HFFc6 (cell line): Measurements from ENCODE around the gene GALNT7. TPM values are rescaled to one million over a fixed set of nuclear protein-coding genes. Genes with fewer than 3 reads are reported as not detected.

Experiments used
- DNase-seq: peaks from one replicate; pipeline ENCODE4 v3.0.0-alpha.2; 2018
- H3K27ac Mint-ChIP-seq: 2 replicates; pipeline ENCODE4 v1.8.0; 2020; ENCODE audit warnings: mild to moderate bottlenecking, mixed read lengths
- H3K27me3 Mint-ChIP-seq: 2 replicates; pipeline ENCODE4 v1.8.0; 2021; ENCODE audit warnings: mild to moderate bottlenecking, moderate library complexity, mixed read lengths; ENCODE audit not compliant: insufficient read depth
- H3K36me3 Mint-ChIP-seq: 2 replicates; pipeline ENCODE4 v1.8.0; 2021; ENCODE audit warnings: low read depth, mixed read lengths
- H3K4me1 Mint-ChIP-seq: 2 replicates; pipeline ENCODE4 v1.8.0; 2020; ENCODE audit warnings: low read depth, mixed read lengths
- H3K4me3 Mint-ChIP-seq: 2 replicates; pipeline ENCODE4 v1.8.0; 2020; ENCODE audit warnings: mild to moderate bottlenecking, moderate library complexity, mixed read lengths
- H3K9me3 Mint-ChIP-seq: 2 replicates; pipeline ENCODE4 v1.8.0; 2020; ENCODE audit warnings: mild to moderate bottlenecking, mixed read lengths
- CTCF ChIP-seq: fragments of 200-600 bp; sonication (generic); IDR thresholded peaks from 2 replicates; pipeline ENCODE4 v1.5.0; 2021; ENCODE audit warnings: antibody characterized with exemption, mild to moderate bottlenecking
- total RNA-seq, 6 experiments: library from RNA; stranded (reverse); fragmentation: NEBNext Ultra II Directional; extraction: Animal tissue kit (Norgen Biotek cat#: 25700); gene quantifications; 2 replicates in 1 of 6; 3 replicates in 5 of 6; pipeline ENCODE4 v1.2.3, GENCODE V29; 2021

GALNT7 gene
- total RNA-seq, 6 experiments from 2014 or later: 10.9 to 24.3 (median 23.0) TPM

GRCh38 chr4:173138624-173139023 is 30.0 kb upstream of the GALNT7 start:
- TF ChIP-seq CTCF: no peak
- Mint-ChIP-seq H3K36me3 (no peaks in the 10 kb centered on the region), H3K27me3 (0 out of 2 replicates have a peak, but pooled peaks cover 1% of the 10 kb centered on the region), H3K27ac (no peak overlapping the region), H3K4me1 (no peaks in the 10 kb centered on the region), H3K9me3 (no peaks in the 10 kb centered on the region), H3K4me3 (no peak overlapping the region)
- no peak for DNase-seq

- no peaks in the 10 kb centered on the region for H3K36me3 Mint-ChIP-seq
- 0 out of 2 replicates have a peak, but pooled peaks cover 1% of the 10 kb centered on the region for H3K27me3 Mint-ChIP-seq
- H3K27ac Mint-ChIP-seq: no peak overlapping the region
- H3K4me3 Mint-ChIP-seq: no peak overlapping the region
- H3K4me1 Mint-ChIP-seq: no peaks in the 10 kb centered on the region
- DNase-seq: no peak
- no peaks in the 10 kb centered on the region for H3K9me3 Mint-ChIP-seq
- no peak for TF ChIP-seq CTCF
Observed at GRCh38 chr4:173139561-173139960, 29.1 kb upstream of the GALNT7 start.

- no peak overlapping the region for H3K4me3 Mint-ChIP-seq
- DNase-seq: no peak
- peaks cover 3% of the 10 kb centered on the region; the same call in 1 of the 2 replicates for H3K27me3 Mint-ChIP-seq
- H3K36me3 Mint-ChIP-seq: no peaks in the 10 kb centered on the region
- TF ChIP-seq CTCF: no peak
- H3K27ac Mint-ChIP-seq: no peak overlapping the region
- H3K9me3 Mint-ChIP-seq: no peaks in the 10 kb centered on the region
- H3K4me1 Mint-ChIP-seq: no peaks in the 10 kb centered on the region
Observed at GRCh38 chr4:173145131-173145530, 23.5 kb upstream of the GALNT7 start.

GRCh38 chr4:173146456-173146855 is 22.2 kb upstream of the GALNT7 start:
- H3K9me3 Mint-ChIP-seq: no peaks in the 10 kb centered on the region
- no peak overlapping the region for H3K27ac Mint-ChIP-seq

GRCh38 chr4:173151496-173151895 is 17.1 kb upstream of the GALNT7 start:
- Mint-ChIP-seq H3K36me3 (no peaks in the 10 kb centered on the region), H3K4me3 (no peak overlapping the region), H3K9me3 (no peaks in the 10 kb centered on the region), H3K27me3 (no peaks in the 10 kb centered on the region), H3K27ac (no peak overlapping the region), H3K4me1 (no peaks in the 10 kb centered on the region)
- no peak for DNase-seq
- no peak for TF ChIP-seq CTCF

More at GRCh38 chr4:173146456-173146855, 22.2 kb upstream of the GALNT7 start:
- no peaks in the 10 kb centered on the region for H3K4me1 Mint-ChIP-seq
- no peak for TF ChIP-seq CTCF
- H3K36me3 Mint-ChIP-seq: no peaks in the 10 kb centered on the region
- no peak overlapping the region for H3K4me3 Mint-ChIP-seq
- H3K27me3 Mint-ChIP-seq: peaks cover 2% of the 10 kb centered on the region; the same call in 1 of the 2 replicates
- no peak for DNase-seq

- Mint-ChIP-seq H3K27me3 (no peaks in the 10 kb centered on the region), H3K27ac (no peak overlapping the region), H3K9me3 (no peaks in the 10 kb centered on the region), H3K4me3 (no peak overlapping the region), H3K36me3 (no peaks in the 10 kb centered on the region), H3K4me1 (no peaks in the 10 kb centered on the region)
- no peak for DNase-seq
- no peak for TF ChIP-seq CTCF
Observed at GRCh38 chr4:173152104-173152503, 16.5 kb upstream of the GALNT7 start.
